GM23338 (cell line): ENCODE results near the gene PIGB. TPM values are rescaled to one million over a fixed set of nuclear protein-coding genes. Genes with fewer than 3 reads are reported as not detected.
"Not testable (repeated sequence)": the region's sequence is repeated elsewhere in the genome, so short reads cannot be mapped to it uniquely, and the experiment has no call there.

Experiments used
- ATAC-seq: fragments of 200-7000 bp; cut with Tn5 transposase; 3 replicates; pipeline ENCODE4 v1.9.1; 2020
- DNase-seq: peaks from one replicate; pipeline ENCODE4 v3.0.0-alpha.2; 2015; ENCODE audit warnings: low spot score
- H2AFZ ChIP-seq: fragments of 200-600 bp; sonication (generic); 2 replicates; pipeline ENCODE4 v1.8.0; 2016; ENCODE audit warnings: antibody characterized with exemption, mild to moderate bottlenecking, moderate library complexity
- H3F3A ChIP-seq: fragments of 200-600 bp; sonication (generic); replicated peaks from 2 replicates; pipeline ENCODE4 v1.8.0; 2017; ENCODE audit warnings: antibody characterized with exemption, mixed run types, low read depth
- H3K27ac ChIP-seq: fragments of 200-600 bp; sonication (generic); 2 replicates; pipeline ENCODE4 v1.6.1; 2016; ENCODE audit warnings: low read depth
- H3K27me3 ChIP-seq: fragments of 200-600 bp; sonication (generic); 2 replicates; pipeline ENCODE4 v1.8.0; 2016; ENCODE audit warnings: mild to moderate bottlenecking, mixed run types, moderate library complexity; ENCODE audit not compliant: insufficient read depth
- H3K36me3 ChIP-seq: fragments of 200-600 bp; sonication (generic); 2 replicates; pipeline ENCODE4 v1.8.0; 2016; ENCODE audit warnings: mild to moderate bottlenecking; ENCODE audit not compliant: insufficient read depth
- H3K4me1 ChIP-seq: fragments of 200-600 bp; sonication (generic); 2 replicates; pipeline ENCODE4 v1.8.0; 2016; ENCODE audit warnings: mild to moderate bottlenecking, moderate library complexity; ENCODE audit not compliant: insufficient read depth
- H3K4me2 ChIP-seq: fragments of 200-600 bp; sonication (generic); 2 replicates; pipeline ENCODE4 v1.7.1; 2017; ENCODE audit warnings: mixed run types
- H3K4me3 ChIP-seq: fragments of 200-600 bp; sonication (generic); 2 replicates; pipeline ENCODE4 v1.6.1; 2016; ENCODE audit warnings: mixed run types
- H3K79me2 ChIP-seq: fragments of 200-600 bp; sonication (generic); replicated peaks from 2 replicates; pipeline ENCODE4 v1.8.0; 2017; ENCODE audit warnings: mild to moderate bottlenecking; ENCODE audit not compliant: insufficient read depth
- H3K9me2 ChIP-seq: fragments of 200-600 bp; sonication (generic); 2 replicates; pipeline ENCODE4 v1.8.0; 2017; ENCODE audit not compliant: insufficient read depth
- H4K20me1 ChIP-seq: fragments of 200-600 bp; sonication (generic); replicated peaks from 2 replicates; pipeline ENCODE4 v1.8.0; 2017; ENCODE audit warnings: mild to moderate bottlenecking; ENCODE audit not compliant: insufficient read depth
- H3K27ac Mint-ChIP-seq: 2 replicates; pipeline ENCODE4 v1.8.0; 2020; ENCODE audit warnings: inconsistent platforms, mild to moderate bottlenecking, moderate library complexity, mixed read lengths
- H3K27me3 Mint-ChIP-seq: 3 replicates; pipeline ENCODE4 v1.8.0; 2022; ENCODE audit warnings: low read depth, mild to moderate bottlenecking, moderate library complexity, mixed read lengths, inconsistent platforms; ENCODE audit not compliant: insufficient read depth, poor library complexity
- H3K36me3 Mint-ChIP-seq: 3 replicates; pipeline ENCODE4 v1.8.0; 2021; ENCODE audit warnings: low read depth, mild to moderate bottlenecking, inconsistent platforms, moderate library complexity, mixed read lengths
- H3K4me1 Mint-ChIP-seq: 3 replicates; pipeline ENCODE4 v1.8.0; 2020; ENCODE audit warnings: mild to moderate bottlenecking, inconsistent platforms, mixed read lengths
- H3K4me3 Mint-ChIP-seq: 3 replicates; pipeline ENCODE4 v1.8.0; 2021; ENCODE audit warnings: moderate library complexity, mild to moderate bottlenecking, inconsistent platforms, mixed read lengths
- H3K9me3 Mint-ChIP-seq: 3 replicates; pipeline ENCODE4 v1.8.0; 2020; ENCODE audit warnings: moderate library complexity, mild to moderate bottlenecking, inconsistent platforms, mixed read lengths
- CREB1 ChIP-seq: fragments of 250-450 bp; sonication (Bioruptor Pico); IDR thresholded peaks from 2 replicates; pipeline ENCODE4 v1.5.0; 2020; ENCODE audit warnings: low read depth, mild to moderate bottlenecking, moderate library complexity
- EZH2 ChIP-seq: fragments of 200-600 bp; sonication (generic); IDR thresholded peaks from one replicate; pipeline ENCODE4 v1.8.0; 2017; ENCODE audit warnings: antibody characterized with exemption, mild to moderate bottlenecking, low read depth; ENCODE audit not compliant: unreplicated experiment
- EZH2phosphoT487 ChIP-seq: fragments of 200-600 bp; sonication (generic); IDR thresholded peaks from one replicate; pipeline ENCODE4 v1.8.1; 2018; ENCODE audit warnings: antibody characterized with exemption; ENCODE audit not compliant: unreplicated experiment
- JUNB ChIP-seq: IDR thresholded peaks from one replicate; pipeline ENCODE4 v1.6.1; 2016; ENCODE audit warnings: antibody characterized with exemption; ENCODE audit not compliant: unreplicated experiment
- NANOG ChIP-seq: IDR thresholded peaks from 2 replicates; pipeline ENCODE4 v1.6.1; 2016; ENCODE audit warnings: antibody characterized with exemption, borderline replicate concordance
- POLR2AphosphoS5 ChIP-seq: IDR thresholded peaks from 2 replicates; pipeline ENCODE4 v1.6.1; 2016; ENCODE audit warnings: antibody characterized with exemption, low read depth
- REST ChIP-seq: IDR thresholded peaks from one replicate; pipeline ENCODE4 v1.6.1; 2018; ENCODE audit warnings: antibody characterized with exemption; ENCODE audit not compliant: unreplicated experiment
- STAT1 ChIP-seq: IDR thresholded peaks from one replicate; pipeline ENCODE4 v1.6.1; 2016; ENCODE audit warnings: antibody characterized with exemption; ENCODE audit not compliant: unreplicated experiment
- ZNF114 ChIP-seq: fragments of 250-450 bp; sonication (Bioruptor Pico); IDR thresholded peaks from 2 replicates; pipeline ENCODE4 v1.5.0; 2020; ENCODE audit warnings: mild to moderate bottlenecking, moderate library complexity
- ZNF331 ChIP-seq: fragments of 250-450 bp; sonication (Bioruptor Pico); IDR thresholded peaks from 2 replicates; pipeline ENCODE4 v1.5.0; 2020; ENCODE audit warnings: low read depth, mild to moderate bottlenecking, moderate library complexity
- ZNF462 ChIP-seq: fragments of 250-450 bp; sonication (Bioruptor Pico); IDR thresholded peaks from 2 replicates; pipeline ENCODE4 v1.5.0; 2020; ENCODE audit warnings: mild to moderate bottlenecking, moderate library complexity
- polyA plus RNA-seq: library from polyadenylated mRNA; unstranded; fragments of >200 nt; fragmentation: Nextera tagmentation; extraction: Ambion mirVana; gene quantifications from 2 replicates; pipeline ENCODE4 v1.2.1, GENCODE V29; 2016
- total RNA-seq: library from RNA; depleted of rRNA; stranded (reverse); fragments of >200 nt; shearing (Covaris generic); gene quantifications from 2 replicates; pipeline ENCODE4 v1.2.3, GENCODE V29; 2014
- TF ChIP-seq, protein P1 (sequence below): IDR thresholded peaks from 2 replicates; pipeline ENCODE4 v1.6.1; 2016; ENCODE audit warnings: antibody characterized with exemption

Gene PIGB
- total and polyA plus RNA-seq, 2 experiments from 2014 or later: 6.1 to 9.0 TPM

GRCh38 chr15:55279746-55280351 is 39.2 kb upstream of the PIGB start:
- Histone ChIP-seq H3K79me2 (no peaks in the 10 kb centered on the region), H3K36me3 (no peaks in the 10 kb centered on the region), H3F3A (no peaks in the 10 kb centered on the region), H3K4me2 (no peak overlapping the region), H3K27ac (no peak overlapping the region), H2AFZ (no peak overlapping the region), H3K4me3 (no peak overlapping the region), H4K20me1 (no peaks in the 10 kb centered on the region), H3K27me3 (no peaks in the 10 kb centered on the region), H3K4me1 (no peaks in the 10 kb centered on the region), H3K9me2 (no peaks in the 10 kb centered on the region)
- ATAC-seq: no peak
- no peaks in the 10 kb centered on the region for H3K9me3 Mint-ChIP-seq
- TF ChIP-seq JUNB (no peak), POLR2AphosphoS5 (no peak), EZH2phosphoT487 (no peak), STAT1 (no peak), ZNF462 (CRISPR knock-in tag) (no peak), ZNF114 (CRISPR knock-in tag) (no peak), CREB1 (CRISPR knock-in tag) (no peak), EZH2 (no peak), NANOG (no peak), REST (no peak), ZNF331 (CRISPR knock-in tag) (no peak)
- TF ChIP-seq, protein P1, sequence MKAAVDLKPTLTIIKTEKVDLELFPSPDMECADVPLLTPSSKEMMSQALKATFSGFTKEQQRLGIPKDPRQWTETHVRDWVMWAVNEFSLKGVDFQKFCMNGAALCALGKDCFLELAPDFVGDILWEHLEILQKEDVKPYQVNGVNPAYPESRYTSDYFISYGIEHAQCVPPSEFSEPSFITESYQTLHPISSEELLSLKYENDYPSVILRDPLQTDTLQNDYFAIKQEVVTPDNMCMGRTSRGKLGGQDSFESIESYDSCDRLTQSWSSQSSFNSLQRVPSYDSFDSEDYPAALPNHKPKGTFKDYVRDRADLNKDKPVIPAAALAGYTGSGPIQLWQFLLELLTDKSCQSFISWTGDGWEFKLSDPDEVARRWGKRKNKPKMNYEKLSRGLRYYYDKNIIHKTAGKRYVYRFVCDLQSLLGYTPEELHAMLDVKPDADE: no peak
- H3K4me1 Mint-ChIP-seq: peaks cover 6% of the 10 kb centered on the region
- DNase-seq: no peak
- no peak overlapping the region for H3K4me3 Mint-ChIP-seq
- H3K27me3 Mint-ChIP-seq: no peaks in the 10 kb centered on the region
- no peak overlapping the region for H3K27ac Mint-ChIP-seq
- H3K36me3 Mint-ChIP-seq: no peaks in the 10 kb centered on the region

DNA sequence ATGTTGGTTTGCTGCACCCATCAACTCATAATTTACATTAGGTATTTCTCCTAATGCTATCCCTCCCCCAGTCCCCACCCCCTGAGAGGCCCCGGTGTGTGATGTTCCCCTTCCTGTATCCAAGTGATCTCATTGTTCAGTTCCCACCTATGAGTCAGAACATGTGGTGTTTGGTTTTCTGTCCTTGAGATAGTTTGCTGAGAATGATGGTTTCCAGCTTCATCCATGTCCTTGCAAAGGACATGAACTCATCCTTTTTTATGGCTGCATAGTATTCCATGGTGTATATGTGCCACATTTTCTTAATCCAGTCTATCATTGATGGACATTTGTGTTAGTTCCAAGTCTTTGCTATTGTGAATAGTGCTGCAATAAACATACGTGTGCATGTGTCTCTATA is 38.4 kb upstream of the PIGB start:
- not testable (repeated sequence) for H3K4me1 Mint-ChIP-seq, H3K27me3 ChIP-seq, H3K27ac ChIP-seq, H3K4me1 ChIP-seq, DNase-seq, H2AFZ ChIP-seq, H3K4me3 ChIP-seq, H3K9me2 ChIP-seq, H3K36me3 ChIP-seq, H3K4me3 Mint-ChIP-seq, H3K79me2 ChIP-seq, H3F3A ChIP-seq, H3K4me2 ChIP-seq, H3K27ac Mint-ChIP-seq, H3K27me3 Mint-ChIP-seq, H3K9me3 Mint-ChIP-seq, H4K20me1 ChIP-seq, ATAC-seq, H3K36me3 Mint-ChIP-seq
